ENCODE data around the gene KCNH2. TPM values are rescaled to one million over a fixed set of nuclear protein-coding genes. Genes with fewer than 3 reads are reported as not detected.

KCNH2 gene
- total RNA-seq, 4 donors from 2014 or later, result 2.4 to 8.5 (median 3.4) TPM

GRCh38 chr7:151016942-151017341 lies 38.8 kb upstream of the KCNH2 start:
- Histone ChIP-seq H3K36me3 (no peaks in the 10 kb centered on the region), H3K27me3 (no peaks in the 10 kb centered on the region), H3K27ac (no peak overlapping the region), H3K9me3 (no peaks in the 10 kb centered on the region), H3K4me1 (peaks cover 6 to 43% (median 17%) of the 10 kb centered on the region in 4 donors), H3K4me3 (no peak overlapping the region)
- TF ChIP-seq CTCF (IDR thresholded peaks at IDR 0.05) (no peak), POLR2A (IDR thresholded peaks at IDR 0.05) (no peak)
- DNase-seq, result no peak

GRCh38 chr7:151016505-151016904 lies 38.4 kb upstream of the KCNH2 start:
- Histone ChIP-seq H3K4me3 (no peak overlapping the region), H3K27me3 (no peaks in the 10 kb centered on the region), H3K36me3 (no peaks in the 10 kb centered on the region), H3K27ac (no peak overlapping the region), H3K9me3 (no peaks in the 10 kb centered on the region), H3K4me1 (peaks cover 6 to 43% (median 17%) of the 10 kb centered on the region in 4 donors)
- DNase-seq, result no peak
- TF ChIP-seq CTCF (IDR thresholded peaks at IDR 0.05) (no peak), POLR2A (IDR thresholded peaks at IDR 0.05) (no peak)

GRCh38 chr7:151015967-151016366 lies 37.8 kb upstream of the KCNH2 start:
- no peak overlapping the region for H3K4me3 ChIP-seq
- no peaks in the 10 kb centered on the region for H3K27me3 ChIP-seq
- H3K27ac ChIP-seq, result no peak overlapping the region
- H3K9me3 ChIP-seq, result no peaks in the 10 kb centered on the region
- no peaks in the 10 kb centered on the region for H3K36me3 ChIP-seq
- TF ChIP-seq CTCF (IDR thresholded peaks at IDR 0.05), result no peak
- no peak for TF ChIP-seq POLR2A (IDR thresholded peaks at IDR 0.05)
- peaks cover 6 to 43% (median 17%) of the 10 kb centered on the region in 4 donors for H3K4me1 ChIP-seq
- DNase-seq, result no peak

GRCh38 chr7:151014950-151015349 lies 36.8 kb upstream of the KCNH2 start:
- DNase-seq, result peak in 1 of 3 donors; percentile 40
- Histone ChIP-seq H3K27ac (peak overlapping the region in 1 of 4 donors; percentile 72), H3K4me3 (no peak overlapping the region), H3K27me3 (no peaks in the 10 kb centered on the region), H3K36me3 (no peaks in the 10 kb centered on the region), H3K4me1 (peaks cover 6 to 43% (median 17%) of the 10 kb centered on the region in 4 donors), H3K9me3 (no peaks in the 10 kb centered on the region)
- TF ChIP-seq CTCF (IDR thresholded peaks at IDR 0.05), result no peak
- no peak for TF ChIP-seq POLR2A (IDR thresholded peaks at IDR 0.05)

- Histone ChIP-seq H3K4me1 (peaks cover 6 to 39% (median 13%) of the 10 kb centered on the region in 4 donors), H3K27ac (peak overlapping the region in 3 of 4 donors; percentile 57 to 79 (median 72)), H3K27me3 (no peaks in the 10 kb centered on the region), H3K9me3 (no peaks in the 10 kb centered on the region), H3K36me3 (no peaks in the 10 kb centered on the region), H3K4me3 (peak overlapping the region; percentile 26 to 48 (median 38))
- TF ChIP-seq POLR2A (IDR thresholded peaks at IDR 0.05), result no peak
- TF ChIP-seq CTCF (IDR thresholded peaks at IDR 0.05), result peak in 2 of 6 experiments; percentile 3 to 9
- DNase-seq, result peak; percentile 70 to 95 (median 94)
These were observed 35.8 kb upstream of the KCNH2 start for GRCh38 chr7:151013733-151014497.
